HEK293 (cell line): Measurements from ENCODE around the gene SAPCD1.
A peak's percentile ranks its signal among the peaks of the same experiment; 100 is the strongest.

Experiments used
- FEZF1 ChIP-seq: fragments of 450-650 bp; formaldehyde crosslinking; IDR thresholded peaks from 2 replicates; pipeline ENCODE4 v1.5.1; 2016; ENCODE audit warnings: missing biosample characterization, missing genetic modification characterization
- KLF7 ChIP-seq: fragments of 450-650 bp; formaldehyde crosslinking; IDR thresholded peaks from 2 replicates; pipeline ENCODE4 v1.5.1; 2016; ENCODE audit warnings: missing biosample characterization, missing genetic modification characterization, borderline replicate concordance
- KLF8 ChIP-seq: fragments of 450-650 bp; formaldehyde crosslinking; IDR thresholded peaks from 2 replicates; pipeline ENCODE4 v1.5.1; 2016; ENCODE audit warnings: missing biosample characterization, missing genetic modification characterization
- RBAK ChIP-seq: fragments of 450-650 bp; formaldehyde crosslinking; IDR thresholded peaks from 2 replicates; pipeline ENCODE4 v1.5.1; 2016; ENCODE audit warnings: missing biosample characterization, missing genetic modification characterization
- SALL2 ChIP-seq: fragments of 450-650 bp; formaldehyde crosslinking; IDR thresholded peaks from 2 replicates; pipeline ENCODE4 v1.5.0; 2017; ENCODE audit warnings: missing biosample characterization, mild to moderate bottlenecking, missing genetic modification characterization, borderline replicate concordance
- ZFHX2 ChIP-seq: fragments of 450-650 bp; formaldehyde crosslinking; conservative IDR thresholded peaks from 2 replicates; pipeline ENCODE4 v1.5.1; 2016; ENCODE audit warnings: missing biosample characterization, missing genetic modification characterization
- ZNF155 ChIP-seq: fragments of 450-650 bp; formaldehyde crosslinking; IDR thresholded peaks from 2 replicates; pipeline ENCODE4 v1.5.1; 2016; ENCODE audit warnings: missing biosample characterization, missing genetic modification characterization
- ZNF211 ChIP-seq: fragments of 450-650 bp; formaldehyde crosslinking; IDR thresholded peaks from 2 replicates; pipeline ENCODE4 v1.5.1; 2016; ENCODE audit warnings: low read depth, missing biosample characterization, missing genetic modification characterization
- ZNF223 ChIP-seq: fragments of 450-650 bp; formaldehyde crosslinking; IDR thresholded peaks from 2 replicates; pipeline ENCODE4 v1.5.1; 2016; ENCODE audit warnings: missing biosample characterization, missing genetic modification characterization
- ZNF24 ChIP-seq: fragments of 450-650 bp; formaldehyde crosslinking; IDR thresholded peaks from 2 replicates; pipeline ENCODE4 v1.5.1; 2016; ENCODE audit warnings: missing biosample characterization, missing genetic modification characterization
- ZNF324 ChIP-seq: fragments of 450-650 bp; formaldehyde crosslinking; IDR thresholded peaks from 2 replicates; pipeline ENCODE4 v1.5.1; 2016; ENCODE audit warnings: missing biosample characterization, missing genetic modification characterization
- ZNF335 ChIP-seq: fragments of 450-650 bp; formaldehyde crosslinking; conservative IDR thresholded peaks from 2 replicates; pipeline ENCODE4 v1.5.1; 2016; ENCODE audit warnings: missing biosample characterization, missing genetic modification characterization
- ZNF423 ChIP-seq: fragments of 450-650 bp; formaldehyde crosslinking; IDR thresholded peaks from 2 replicates; pipeline ENCODE4 v1.5.1; 2016; ENCODE audit warnings: missing biosample characterization, missing genetic modification characterization
- ZNF473 ChIP-seq: fragments of 450-650 bp; formaldehyde crosslinking; IDR thresholded peaks from 2 replicates; pipeline ENCODE4 v1.5.1; 2017; ENCODE audit warnings: missing biosample characterization, missing genetic modification characterization
- ZNF48 ChIP-seq: fragments of 450-650 bp; formaldehyde crosslinking; IDR thresholded peaks from 2 replicates; pipeline ENCODE4 v1.5.1; 2016; ENCODE audit warnings: missing biosample characterization, missing genetic modification characterization
- ZNF510 ChIP-seq: fragments of 450-650 bp; formaldehyde crosslinking; IDR thresholded peaks from 2 replicates; pipeline ENCODE4 v1.5.1; 2018; ENCODE audit warnings: mild to moderate bottlenecking, missing genetic modification characterization, missing biosample characterization; ENCODE audit not compliant: insufficient replicate concordance
- ZNF549 ChIP-seq: fragments of 450-650 bp; IDR thresholded peaks from 2 replicates; pipeline ENCODE4 v1.5.1; 2018; ENCODE audit warnings: missing biosample characterization, missing genetic modification characterization, mild to moderate bottlenecking, inconsistent platforms, moderate library complexity
- ZNF558 ChIP-seq: fragments of 450-650 bp; formaldehyde crosslinking; IDR thresholded peaks from 2 replicates; pipeline ENCODE4 v1.5.1; 2016; ENCODE audit warnings: missing biosample characterization, missing genetic modification characterization
- ZNF561 ChIP-seq: fragments of 450-650 bp; IDR thresholded peaks from 2 replicates; pipeline ENCODE4 v1.5.1; 2018; ENCODE audit warnings: missing biosample characterization, missing genetic modification characterization, borderline replicate concordance
- ZNF600 ChIP-seq: fragments of 450-650 bp; formaldehyde crosslinking; IDR thresholded peaks from 2 replicates; pipeline ENCODE4 v1.5.1; 2016; ENCODE audit warnings: missing biosample characterization, missing genetic modification characterization
- ZNF623 ChIP-seq: fragments of 450-650 bp; formaldehyde crosslinking; IDR thresholded peaks from 2 replicates; pipeline ENCODE4 v1.5.1; 2016; ENCODE audit warnings: missing biosample characterization, missing genetic modification characterization
- ZNF660 ChIP-seq: fragments of 450-650 bp; IDR thresholded peaks from 2 replicates; pipeline ENCODE4 v1.5.1; 2018; ENCODE audit warnings: missing biosample characterization, mild to moderate bottlenecking, missing genetic modification characterization
- ZNF677 ChIP-seq: fragments of 450-650 bp; IDR thresholded peaks from 2 replicates; pipeline ENCODE4 v1.5.0; 2018; ENCODE audit warnings: missing biosample characterization, mild to moderate bottlenecking, missing genetic modification characterization, moderate library complexity
- ZNF747 ChIP-seq: fragments of 450-650 bp; formaldehyde crosslinking; IDR thresholded peaks from 2 replicates; pipeline ENCODE4 v1.5.1; 2016; ENCODE audit warnings: missing biosample characterization, missing genetic modification characterization
- ZNF777 ChIP-seq: fragments of 450-650 bp; formaldehyde crosslinking; IDR thresholded peaks from 2 replicates; pipeline ENCODE4 v1.5.1; 2017; ENCODE audit warnings: missing biosample characterization, missing genetic modification characterization, borderline replicate concordance
- ZNF785 ChIP-seq: fragments of 450-650 bp; formaldehyde crosslinking; IDR thresholded peaks from 2 replicates; pipeline ENCODE4 v1.5.1; 2016; ENCODE audit warnings: missing biosample characterization, missing genetic modification characterization
- ZNF791 ChIP-seq: fragments of 450-650 bp; formaldehyde crosslinking; IDR thresholded peaks from 2 replicates; pipeline ENCODE4 v1.5.1; 2016; ENCODE audit warnings: missing biosample characterization, missing genetic modification characterization
- ZSCAN30 ChIP-seq: fragments of 450-650 bp; IDR thresholded peaks from 2 replicates; pipeline ENCODE4 v1.5.1; 2018; ENCODE audit warnings: missing biosample characterization, mild to moderate bottlenecking, missing genetic modification characterization, moderate library complexity
- TF ChIP-seq, protein P1 (sequence below): fragments of 450-650 bp; formaldehyde crosslinking; IDR thresholded peaks from 2 replicates; pipeline ENCODE4 v1.5.1; 2016; ENCODE audit warnings: missing biosample characterization, missing genetic modification characterization
- TF ChIP-seq, protein P2 (sequence below): fragments of 450-650 bp; formaldehyde crosslinking; IDR thresholded peaks from 2 replicates; pipeline ENCODE4 v1.5.1; 2017; ENCODE audit warnings: missing biosample characterization, missing genetic modification characterization
- TF ChIP-seq, protein P3 (sequence below): fragments of 450-650 bp; formaldehyde crosslinking; IDR thresholded peaks from 2 replicates; pipeline ENCODE4 v1.5.1; 2016; ENCODE audit warnings: missing biosample characterization, missing genetic modification characterization, low read depth
- TF ChIP-seq, protein P4 (sequence below): fragments of 450-650 bp; formaldehyde crosslinking; IDR thresholded peaks from 2 replicates; pipeline ENCODE4 v1.5.1; 2016; ENCODE audit warnings: missing biosample characterization, missing genetic modification characterization
- TF ChIP-seq, protein P5 (sequence below): fragments of 450-650 bp; formaldehyde crosslinking; optimal IDR thresholded peaks from 2 replicates; pipeline ENCODE3; 2016; ENCODE audit warnings: missing biosample characterization, mild to moderate bottlenecking, missing genetic modification characterization

Gene SAPCD1

DNA sequence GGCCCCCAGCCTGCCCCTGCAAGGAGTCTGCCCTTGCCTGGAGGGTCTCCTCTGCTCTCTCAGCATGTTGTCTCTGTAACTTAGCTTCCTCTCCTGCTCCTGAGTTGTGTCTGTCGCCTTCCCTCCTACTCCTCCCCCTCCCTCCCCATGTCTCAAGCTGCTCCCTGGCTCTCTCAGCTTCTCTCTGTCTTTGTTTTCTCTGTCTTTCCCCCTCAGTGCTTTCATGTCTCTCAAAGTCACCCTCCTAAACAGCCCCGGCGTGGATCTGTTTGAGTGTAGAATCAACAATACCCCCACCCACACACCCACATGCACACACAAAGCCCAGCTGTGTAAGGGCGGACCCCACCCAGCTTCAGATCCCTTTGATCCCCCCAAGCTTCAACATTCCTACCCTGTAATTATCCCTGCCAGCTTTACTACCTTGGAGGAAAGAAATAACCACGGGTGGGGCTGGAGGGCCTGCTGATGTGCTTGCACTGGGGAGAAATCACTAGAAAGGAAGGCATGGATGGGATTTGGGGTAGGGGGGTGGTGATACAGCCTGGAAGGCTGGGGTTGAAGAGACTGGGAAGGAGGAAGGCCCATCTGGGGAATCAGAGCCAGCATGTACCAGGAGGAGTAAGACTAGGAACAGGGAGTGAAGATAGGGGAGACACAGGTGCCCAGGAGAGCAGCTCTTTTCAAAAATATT is 48.3 kb upstream of the SAPCD1 start (continued):
- TF ChIP-seq ZNF561 (tag by site-specific recombination) (no peak), ZNF660 (tag by site-specific recombination) (no peak), KLF8 (tag by site-specific recombination) (no peak), ZNF423 (tag by site-specific recombination) (no peak), ZNF335 (tag by site-specific recombination) (no peak), ZNF48 (tag by site-specific recombination) (no peak), ZNF623 (tag by site-specific recombination) (no peak), ZFHX2 (peak; percentile 99), KLF7 (0 out of 2 replicates have a peak, but pooled peaks have one; percentile 37), ZNF549 (tag by site-specific recombination) (no peak), SALL2 (tag by site-specific recombination) (no peak), ZSCAN30 (no peak), ZNF600 (peak; percentile 39; the same call in 1 of the 2 replicates), RBAK (tag by site-specific recombination) (no peak), ZNF24 (tag by site-specific recombination) (no peak), ZNF324 (tag by site-specific recombination) (no peak), ZNF510 (tag by site-specific recombination) (no peak), ZNF211 (tag by site-specific recombination) (no peak), ZNF155 (tag by site-specific recombination) (no peak), ZNF777 (tag by site-specific recombination) (no peak), ZNF791 (tag by site-specific recombination) (no peak), ZNF558 (no peak), ZNF473 (no peak), ZNF677 (tag by site-specific recombination) (no peak), ZNF747 (tag by site-specific recombination) (no peak), ZNF785 (tag by site-specific recombination) (no peak), ZNF223 (no peak), FEZF1 (tag by site-specific recombination) (no peak)
- TF ChIP-seq, protein P1, sequence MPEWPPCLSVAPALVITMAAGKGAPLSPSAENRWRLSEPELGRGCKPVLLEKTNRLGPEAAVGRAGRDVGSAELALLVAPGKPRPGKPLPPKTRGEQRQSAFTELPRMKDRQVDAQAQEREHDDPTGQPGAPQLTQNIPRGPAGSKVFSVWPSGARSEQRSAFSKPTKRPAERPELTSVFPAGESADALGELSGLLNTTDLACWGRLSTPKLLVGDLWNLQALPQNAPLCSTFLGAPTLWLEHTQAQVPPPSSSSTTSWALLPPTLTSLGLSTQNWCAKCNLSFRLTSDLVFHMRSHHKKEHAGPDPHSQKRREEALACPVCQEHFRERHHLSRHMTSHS (tag by site-specific recombination): no peak
- TF ChIP-seq, protein P2, sequence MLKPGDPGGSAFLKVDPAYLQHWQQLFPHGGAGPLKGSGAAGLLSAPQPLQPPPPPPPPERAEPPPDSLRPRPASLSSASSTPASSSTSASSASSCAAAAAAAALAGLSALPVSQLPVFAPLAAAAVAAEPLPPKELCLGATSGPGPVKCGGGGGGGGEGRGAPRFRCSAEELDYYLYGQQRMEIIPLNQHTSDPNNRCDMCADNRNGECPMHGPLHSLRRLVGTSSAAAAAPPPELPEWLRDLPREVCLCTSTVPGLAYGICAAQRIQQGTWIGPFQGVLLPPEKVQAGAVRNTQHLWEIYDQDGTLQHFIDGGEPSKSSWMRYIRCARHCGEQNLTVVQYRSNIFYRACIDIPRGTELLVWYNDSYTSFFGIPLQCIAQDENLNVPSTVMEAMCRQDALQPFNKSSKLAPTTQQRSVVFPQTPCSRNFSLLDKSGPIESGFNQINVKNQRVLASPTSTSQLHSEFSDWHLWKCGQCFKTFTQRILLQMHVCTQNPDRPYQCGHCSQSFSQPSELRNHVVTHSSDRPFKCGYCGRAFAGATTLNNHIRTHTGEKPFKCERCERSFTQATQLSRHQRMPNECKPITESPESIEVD (tag by site-specific recombination): no peak
- TF ChIP-seq, protein P3, sequence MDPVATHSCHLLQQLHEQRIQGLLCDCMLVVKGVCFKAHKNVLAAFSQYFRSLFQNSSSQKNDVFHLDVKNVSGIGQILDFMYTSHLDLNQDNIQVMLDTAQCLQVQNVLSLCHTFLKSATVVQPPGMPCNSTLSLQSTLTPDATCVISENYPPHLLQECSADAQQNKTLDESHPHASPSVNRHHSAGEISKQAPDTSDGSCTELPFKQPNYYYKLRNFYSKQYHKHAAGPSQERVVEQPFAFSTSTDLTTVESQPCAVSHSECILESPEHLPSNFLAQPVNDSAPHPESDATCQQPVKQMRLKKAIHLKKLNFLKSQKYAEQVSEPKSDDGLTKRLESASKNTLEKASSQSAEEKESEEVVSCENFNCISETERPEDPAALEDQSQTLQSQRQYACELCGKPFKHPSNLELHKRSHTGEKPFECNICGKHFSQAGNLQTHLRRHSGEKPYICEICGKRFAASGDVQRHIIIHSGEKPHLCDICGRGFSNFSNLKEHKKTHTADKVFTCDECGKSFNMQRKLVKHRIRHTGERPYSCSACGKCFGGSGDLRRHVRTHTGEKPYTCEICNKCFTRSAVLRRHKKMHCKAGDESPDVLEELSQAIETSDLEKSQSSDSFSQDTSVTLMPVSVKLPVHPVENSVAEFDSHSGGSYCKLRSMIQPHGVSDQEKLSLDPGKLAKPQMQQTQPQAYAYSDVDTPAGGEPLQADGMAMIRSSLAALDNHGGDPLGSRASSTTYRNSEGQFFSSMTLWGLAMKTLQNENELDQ (tag by site-specific recombination): no peak
- TF ChIP-seq, protein P4, sequence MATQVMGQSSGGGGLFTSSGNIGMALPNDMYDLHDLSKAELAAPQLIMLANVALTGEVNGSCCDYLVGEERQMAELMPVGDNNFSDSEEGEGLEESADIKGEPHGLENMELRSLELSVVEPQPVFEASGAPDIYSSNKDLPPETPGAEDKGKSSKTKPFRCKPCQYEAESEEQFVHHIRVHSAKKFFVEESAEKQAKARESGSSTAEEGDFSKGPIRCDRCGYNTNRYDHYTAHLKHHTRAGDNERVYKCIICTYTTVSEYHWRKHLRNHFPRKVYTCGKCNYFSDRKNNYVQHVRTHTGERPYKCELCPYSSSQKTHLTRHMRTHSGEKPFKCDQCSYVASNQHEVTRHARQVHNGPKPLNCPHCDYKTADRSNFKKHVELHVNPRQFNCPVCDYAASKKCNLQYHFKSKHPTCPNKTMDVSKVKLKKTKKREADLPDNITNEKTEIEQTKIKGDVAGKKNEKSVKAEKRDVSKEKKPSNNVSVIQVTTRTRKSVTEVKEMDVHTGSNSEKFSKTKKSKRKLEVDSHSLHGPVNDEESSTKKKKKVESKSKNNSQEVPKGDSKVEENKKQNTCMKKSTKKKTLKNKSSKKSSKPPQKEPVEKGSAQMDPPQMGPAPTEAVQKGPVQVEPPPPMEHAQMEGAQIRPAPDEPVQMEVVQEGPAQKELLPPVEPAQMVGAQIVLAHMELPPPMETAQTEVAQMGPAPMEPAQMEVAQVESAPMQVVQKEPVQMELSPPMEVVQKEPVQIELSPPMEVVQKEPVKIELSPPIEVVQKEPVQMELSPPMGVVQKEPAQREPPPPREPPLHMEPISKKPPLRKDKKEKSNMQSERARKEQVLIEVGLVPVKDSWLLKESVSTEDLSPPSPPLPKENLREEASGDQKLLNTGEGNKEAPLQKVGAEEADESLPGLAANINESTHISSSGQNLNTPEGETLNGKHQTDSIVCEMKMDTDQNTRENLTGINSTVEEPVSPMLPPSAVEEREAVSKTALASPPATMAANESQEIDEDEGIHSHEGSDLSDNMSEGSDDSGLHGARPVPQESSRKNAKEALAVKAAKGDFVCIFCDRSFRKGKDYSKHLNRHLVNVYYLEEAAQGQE (tag by site-specific recombination): no peak
- TF ChIP-seq, protein P5, sequence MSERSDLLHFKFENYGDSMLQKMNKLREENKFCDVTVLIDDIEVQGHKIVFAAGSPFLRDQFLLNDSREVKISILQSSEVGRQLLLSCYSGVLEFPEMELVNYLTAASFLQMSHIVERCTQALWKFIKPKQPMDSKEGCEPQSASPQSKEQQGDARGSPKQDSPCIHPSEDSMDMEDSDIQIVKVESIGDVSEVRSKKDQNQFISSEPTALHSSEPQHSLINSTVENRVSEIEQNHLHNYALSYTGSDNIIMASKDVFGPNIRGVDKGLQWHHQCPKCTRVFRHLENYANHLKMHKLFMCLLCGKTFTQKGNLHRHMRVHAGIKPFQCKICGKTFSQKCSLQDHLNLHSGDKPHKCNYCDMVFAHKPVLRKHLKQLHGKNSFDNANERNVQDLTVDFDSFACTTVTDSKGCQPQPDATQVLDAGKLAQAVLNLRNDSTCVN (tag by site-specific recombination): no peak
